MG63 (cell line): Measurements from ENCODE around the gene IMPDH2. TPM values are rescaled to one million over a fixed set of nuclear protein-coding genes. Genes with fewer than 3 reads are reported as not detected.

Experiments
- DNase-seq: peaks from one replicate; pipeline ENCODE4 v3.0.0-alpha.2; 2020
- H3K27me3 ChIP-seq: fragments of 250-450 bp; sonication (Bioruptor Pico); 2 replicates; pipeline ENCODE4 v1.5.1; 2020; ENCODE audit warnings: mild to moderate bottlenecking, moderate library complexity
- H3K36me3 ChIP-seq: fragments of 250-450 bp; sonication (Bioruptor Pico); 2 replicates; pipeline ENCODE4 v1.5.1; 2020; ENCODE audit warnings: mild to moderate bottlenecking, moderate library complexity
- H3K4me3 ChIP-seq: fragments of 250-450 bp; sonication (Bioruptor Pico); 2 replicates; pipeline ENCODE4 v1.5.1; 2020; ENCODE audit warnings: mild to moderate bottlenecking, moderate library complexity
- H3K9me3 ChIP-seq: fragments of 250-450 bp; sonication (Bioruptor Pico); 2 replicates; pipeline ENCODE4 v1.5.1; 2020; ENCODE audit warnings: mild to moderate bottlenecking, moderate library complexity
- total RNA-seq: library from RNA; depleted of rRNA; stranded (reverse); fragments of >200 nt; shearing (Covaris generic); gene quantifications from 2 replicates; pipeline ENCODE4 v1.2.3, GENCODE V29; 2014; ENCODE audit warnings: low replicate concordance

The IMPDH2 gene
- total RNA-seq, 1 experiment from 2014 or later = 356 TPM

- H3K4me3 ChIP-seq = no peak overlapping the region
- H3K27me3 ChIP-seq = no peaks in the 10 kb centered on the region
- no peaks in the 10 kb centered on the region for H3K9me3 ChIP-seq
- H3K36me3 ChIP-seq = no peaks in the 10 kb centered on the region
- DNase-seq = no peak
Observed at GRCh38 chr3:48997714-48998637, 31.2 kb downstream of the IMPDH2 start.

GRCh38 chr3:48997102-48997635, 32.0 kb downstream of the IMPDH2 start:
- Histone ChIP-seq H3K27me3 (no peaks in the 10 kb centered on the region), H3K36me3 (no peaks in the 10 kb centered on the region), H3K9me3 (no peaks in the 10 kb centered on the region), H3K4me3 (no peak overlapping the region)
- DNase-seq = no peak

DNA sequence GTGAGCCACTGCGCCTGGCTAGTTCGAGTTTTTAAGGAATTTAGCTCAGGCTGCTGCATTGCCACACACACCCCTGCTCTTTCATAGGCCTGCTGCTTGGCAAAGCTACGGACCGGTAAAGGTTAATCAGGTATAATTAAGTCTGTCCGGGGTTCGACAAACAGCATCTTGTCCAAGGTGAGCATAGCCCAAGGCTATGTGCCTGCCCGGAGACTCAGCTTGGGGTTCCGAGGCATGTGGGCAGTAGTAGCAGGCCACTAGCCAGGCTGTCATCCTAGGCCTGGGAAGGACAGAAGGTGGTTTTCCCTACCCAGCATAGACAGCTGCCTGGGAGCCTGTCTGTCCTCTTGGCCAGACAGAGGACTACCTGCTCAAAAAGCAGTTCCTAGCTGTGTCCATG, 32.6 kb downstream of the IMPDH2 start:
- H3K36me3 ChIP-seq = no peaks in the 10 kb centered on the region
- DNase-seq = no peak
- H3K9me3 ChIP-seq = no peaks in the 10 kb centered on the region
- H3K27me3 ChIP-seq = no peaks in the 10 kb centered on the region
- H3K4me3 ChIP-seq = no peak overlapping the region

- no peak overlapping the region for H3K4me3 ChIP-seq
- H3K9me3 ChIP-seq = no peaks in the 10 kb centered on the region
- no peaks in the 10 kb centered on the region for H3K27me3 ChIP-seq
- H3K36me3 ChIP-seq = no peaks in the 10 kb centered on the region
- DNase-seq = no peak
Observed at GRCh38 chr3:48993834-48994233, 35.4 kb downstream of the IMPDH2 start.

GRCh38 chr3:48991851-48992545, 37.2 kb downstream of the IMPDH2 start:
- Histone ChIP-seq H3K4me3 (no peak overlapping the region), H3K9me3 (no peaks in the 10 kb centered on the region), H3K27me3 (no peaks in the 10 kb centered on the region), H3K36me3 (no peaks in the 10 kb centered on the region)
- DNase-seq = no peak

GRCh38 chr3:48990636-48991469, 38.3 kb downstream of the IMPDH2 start:
- no peaks in the 10 kb centered on the region for H3K36me3 ChIP-seq
- no peaks in the 10 kb centered on the region for H3K9me3 ChIP-seq
- DNase-seq = no peak
- H3K27me3 ChIP-seq = no peaks in the 10 kb centered on the region
- no peak overlapping the region for H3K4me3 ChIP-seq

DNA sequence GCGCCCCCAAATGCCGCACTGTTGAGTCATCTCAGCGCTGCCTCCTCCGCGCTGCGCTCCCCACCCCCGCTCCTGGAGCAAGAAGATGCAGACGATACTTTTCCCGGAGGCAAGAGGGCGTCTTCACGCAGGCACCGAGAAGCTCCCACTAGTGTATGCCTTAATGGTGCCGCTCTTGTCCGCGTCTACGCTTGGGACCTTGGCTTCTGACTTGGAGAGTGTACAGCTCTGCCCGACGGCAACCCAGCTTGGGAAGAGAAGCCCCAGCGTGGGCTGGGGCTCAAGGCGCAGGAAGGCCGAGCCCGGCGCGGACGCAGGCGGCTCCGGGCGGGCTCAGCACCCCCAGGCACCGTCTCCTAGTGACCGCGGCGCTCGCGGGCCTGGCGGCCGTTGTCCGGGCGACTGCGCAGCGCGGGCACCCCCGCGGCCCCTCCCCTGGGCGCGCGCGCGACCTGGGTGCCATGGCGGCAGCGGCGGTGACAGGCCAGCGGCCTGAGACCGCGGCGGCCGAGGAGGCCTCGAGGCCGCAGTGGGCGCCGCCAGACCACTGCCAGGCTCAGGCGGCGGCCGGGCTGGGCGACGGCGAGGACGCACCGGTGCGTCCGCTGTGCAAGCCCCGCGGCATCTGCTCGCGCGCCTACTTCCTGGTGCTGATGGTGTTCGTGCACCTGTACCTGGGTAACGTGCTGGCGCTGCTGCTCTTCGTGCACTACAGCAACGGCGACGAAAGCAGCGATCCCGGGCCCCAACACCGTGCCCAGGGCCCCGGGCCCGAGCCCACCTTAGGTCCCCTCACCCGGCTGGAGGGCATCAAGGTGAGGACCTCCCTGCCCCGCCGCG, 39.2 kb downstream of the IMPDH2 start, which contains the start of gene P4HTM:
TSS of gene P4HTM (plus strand) at position 446 of the 840 bp plus-strand sequence. CDS start at position 462, 16 bp downstream.
- Histone ChIP-seq H3K27me3 (no peaks in the 10 kb centered on the region), H3K9me3 (no peaks in the 10 kb centered on the region), H3K36me3 (no peaks in the 10 kb centered on the region), H3K4me3 (no peak within 1 kb of the TSS)
- peak; percentile 61 for DNase-seq

- Histone ChIP-seq H3K9me3 (no peaks in the 10 kb centered on the region), H3K27me3 (no peaks in the 10 kb centered on the region), H3K36me3 (no peaks in the 10 kb centered on the region), H3K4me3 (no peak overlapping the region)
- no peak for DNase-seq
Observed at GRCh38 chr3:48989126-48989795, 39.9 kb downstream of the IMPDH2 start.

- no peak for DNase-seq
- Histone ChIP-seq H3K36me3 (peaks cover 4% of the 10 kb centered on the region), H3K9me3 (no peaks in the 10 kb centered on the region), H3K4me3 (no peak overlapping the region), H3K27me3 (no peaks in the 10 kb centered on the region)
Observed at GRCh38 chr3:48985831-48986376, 43.3 kb downstream of the IMPDH2 start.

GRCh38 chr3:48984663-48985062, 44.5 kb downstream of the IMPDH2 start:
- no peak for DNase-seq
- H3K9me3 ChIP-seq = no peaks in the 10 kb centered on the region
- H3K27me3 ChIP-seq = no peaks in the 10 kb centered on the region
- H3K36me3 ChIP-seq = peaks cover 7% of the 10 kb centered on the region
- H3K4me3 ChIP-seq = no peak overlapping the region

DNA sequence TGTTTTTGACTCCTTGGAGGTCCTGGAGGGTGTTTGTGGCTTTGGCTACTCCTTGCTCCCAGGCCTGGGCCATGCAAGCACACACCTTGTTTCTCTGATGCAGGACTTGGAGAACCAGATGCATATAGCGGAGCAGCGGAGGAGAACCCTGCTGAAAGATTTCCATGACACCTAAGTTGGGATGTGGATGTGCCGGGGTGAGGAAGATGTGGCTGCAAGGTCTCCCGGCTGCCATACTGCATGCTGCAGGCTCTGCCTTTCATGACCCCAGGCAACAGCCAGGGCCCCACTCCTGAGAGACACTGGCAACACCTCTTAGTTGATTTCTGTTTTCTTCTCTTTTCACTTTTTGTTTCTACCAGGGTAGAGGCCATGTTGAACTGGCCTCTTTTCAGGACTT, 46.1 kb downstream of the IMPDH2 start:
- H3K36me3 ChIP-seq = peaks cover 7% of the 10 kb centered on the region
- H3K9me3 ChIP-seq = no peaks in the 10 kb centered on the region
- H3K4me3 ChIP-seq = no peak overlapping the region
- DNase-seq = no peak
- no peaks in the 10 kb centered on the region for H3K27me3 ChIP-seq

- DNase-seq = no peak
- Histone ChIP-seq H3K36me3 (peaks cover 7% of the 10 kb centered on the region), H3K4me3 (no peak overlapping the region), H3K9me3 (no peaks in the 10 kb centered on the region), H3K27me3 (no peaks in the 10 kb centered on the region)
Observed at GRCh38 chr3:48982686-48983085, 46.5 kb downstream of the IMPDH2 start.

DNA sequence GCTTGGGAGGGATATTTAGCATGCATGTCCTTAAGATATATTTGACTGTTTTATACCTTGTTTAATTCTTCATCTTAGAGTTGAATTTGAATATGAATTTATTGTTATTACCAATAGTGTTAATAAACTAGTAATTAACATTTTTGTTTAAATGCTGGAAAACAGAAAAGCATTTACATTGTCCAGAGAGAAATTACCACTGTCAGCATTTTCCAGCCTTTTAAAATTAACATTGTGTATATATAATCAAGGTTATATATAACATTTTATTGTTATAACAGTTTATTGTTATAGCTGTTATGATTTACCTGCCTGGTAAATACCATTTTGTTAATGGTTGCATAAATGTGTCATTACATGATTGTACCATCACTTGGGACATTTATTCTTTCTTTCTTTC, 47.2 kb downstream of the IMPDH2 start:
- Histone ChIP-seq H3K36me3 (peaks cover 7% of the 10 kb centered on the region), H3K27me3 (no peaks in the 10 kb centered on the region), H3K4me3 (no peak overlapping the region), H3K9me3 (no peaks in the 10 kb centered on the region)
- DNase-seq = no peak

DNA sequence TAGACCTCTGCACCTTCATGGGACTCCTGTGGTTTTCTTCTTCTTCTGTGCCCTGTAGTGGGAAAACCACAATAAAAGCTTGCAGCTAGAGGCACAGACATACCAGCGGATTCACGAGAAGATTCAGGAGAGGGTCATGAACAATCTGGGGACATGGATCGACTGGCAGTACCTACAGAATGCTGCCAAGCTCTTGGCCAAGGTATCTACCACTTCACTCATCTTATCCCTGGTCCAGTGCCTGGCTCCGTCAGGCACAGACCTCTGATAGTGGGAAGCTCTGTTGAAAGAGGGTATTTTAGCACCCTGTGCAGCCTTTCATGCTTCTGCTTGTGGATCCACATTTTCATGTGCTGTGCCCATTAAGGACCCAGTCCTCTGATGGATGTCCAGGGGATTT, 48.9 kb downstream of the IMPDH2 start:
- Histone ChIP-seq H3K27me3 (no peaks in the 10 kb centered on the region), H3K36me3 (peaks cover 7% of the 10 kb centered on the region), H3K4me3 (no peak overlapping the region), H3K9me3 (no peaks in the 10 kb centered on the region)
- DNase-seq = no peak

- H3K4me3 ChIP-seq = no peak overlapping the region
- H3K9me3 ChIP-seq = no peaks in the 10 kb centered on the region
- H3K36me3 ChIP-seq = peaks cover 12% of the 10 kb centered on the region
- no peaks in the 10 kb centered on the region for H3K27me3 ChIP-seq
- no peak for DNase-seq
Observed at GRCh38 chr3:48979451-48979850, 49.7 kb downstream of the IMPDH2 start.
